ENCODE measurements around the gene SPATA31E1.

- no peak for TF ChIP-seq CTCF (IDR thresholded peaks at IDR 0.05)
- TF ChIP-seq EZH2 (IDR thresholded peaks at IDR 0.05) = no peak
- TF ChIP-seq EZH2phosphoT487 (IDR thresholded peaks at IDR 0.05) = no peak
These were observed 17.8 kb upstream of the SPATA31E1 start for GRCh38 chr9:87864915-87865314.
